Activated T-helper 2 cell treated with anti-CD3 and anti-CD28 coated beads, Interferon-gamma antibody, Interleukin-2, Interleukin-4, amounts not matched to agents 10 μg/mL and 5 μg/mL and 100 μg/mL, durations not matched to agents 14 hours and 24 hours and 36 hours (primary cell): ENCODE measurements around the gene DKK3. TPM values are rescaled to one million over a fixed set of nuclear protein-coding genes. Genes with fewer than 3 reads are reported as not detected.
A peak's percentile ranks its signal among the peaks of the same experiment; 100 is the strongest.

Experiments used
- DNase-seq: peaks from one replicate; pipeline ENCODE4 v3.0.0; 2021; ENCODE audit warnings: low spot score
- H3K27ac Mint-ChIP-seq: one replicate; pipeline ENCODE4 v1.8.0; 2021; ENCODE audit warnings: mixed read lengths
- H3K27me3 Mint-ChIP-seq: one replicate; pipeline ENCODE4 v1.8.0; 2021; ENCODE audit warnings: low read depth, mixed read lengths
- H3K36me3 Mint-ChIP-seq: one replicate; pipeline ENCODE4 v1.8.0; 2021; ENCODE audit warnings: low read depth, mixed read lengths
- H3K4me1 Mint-ChIP-seq: one replicate; pipeline ENCODE4 v1.8.0; 2021; ENCODE audit warnings: low read depth, mixed read lengths
- H3K4me3 Mint-ChIP-seq: one replicate; pipeline ENCODE4 v1.8.0; 2021; ENCODE audit warnings: low read depth, mild to moderate bottlenecking, moderate library complexity, mixed read lengths
- H3K9me3 Mint-ChIP-seq: one replicate; pipeline ENCODE4 v1.8.0; 2021; ENCODE audit warnings: mixed read lengths
- intact Hi-C: fragments of 100-400 bp; cut with micrococcal nuclease; formaldehyde crosslinking; loops from one replicate; pipeline ENCODE4 v1.15.1; 2023
- total RNA-seq: library from RNA; stranded (reverse); gene quantifications from 2 replicates; pipeline ENCODE4 v1.2.3, GENCODE V29; 2022

DKK3 gene
- total RNA-seq, 1 donor from 2014 or later, result not detected

- H3K9me3 Mint-ChIP-seq, result no peaks in the 10 kb centered on the region
- DNase-seq, result no peak
Observed at GRCh38 chr11:11963842-11964773, 44.3 kb downstream of the DKK3 start.

GRCh38 chr11:11963067-11963466, 45.4 kb downstream of the DKK3 start:
- H3K27me3 Mint-ChIP-seq, result peaks cover 11% of the 10 kb centered on the region
- H3K4me3 Mint-ChIP-seq, result no peak overlapping the region
- H3K36me3 Mint-ChIP-seq, result peaks cover 6% of the 10 kb centered on the region
- no peak for DNase-seq
- intact Hi-C loops, result no loop called here
- H3K27ac Mint-ChIP-seq, result no peak overlapping the region
- no peaks in the 10 kb centered on the region for H3K9me3 Mint-ChIP-seq
- H3K4me1 Mint-ChIP-seq, result peaks cover 41% of the 10 kb centered on the region

More at GRCh38 chr11:11963842-11964773, 44.3 kb downstream of the DKK3 start:
- Mint-ChIP-seq H3K4me3 (no peak overlapping the region), H3K36me3 (no peaks in the 10 kb centered on the region), H3K4me1 (peaks cover 34% of the 10 kb centered on the region), H3K27me3 (peaks cover 11% of the 10 kb centered on the region), H3K27ac (no peak overlapping the region)
- intact Hi-C loops, result no loop called here

- Mint-ChIP-seq H3K27ac (no peak overlapping the region), H3K4me3 (no peak overlapping the region), H3K4me1 (peaks cover 39% of the 10 kb centered on the region), H3K36me3 (peaks cover 11% of the 10 kb centered on the region), H3K9me3 (no peaks in the 10 kb centered on the region), H3K27me3 (peaks cover 11% of the 10 kb centered on the region)
- intact Hi-C loops, result no loop called here
- DNase-seq, result no peak
Observed at GRCh38 chr11:11961399-11962028, 46.9 kb downstream of the DKK3 start.

- peaks cover 20% of the 10 kb centered on the region for H3K36me3 Mint-ChIP-seq
Observed at GRCh38 chr11:11960687-11961086, 47.7 kb downstream of the DKK3 start.

GRCh38 chr11:11959601-11960000, 48.8 kb downstream of the DKK3 start:
- peaks cover 37% of the 10 kb centered on the region for H3K4me1 Mint-ChIP-seq
- no peaks in the 10 kb centered on the region for H3K9me3 Mint-ChIP-seq
- no peak for DNase-seq
- H3K4me3 Mint-ChIP-seq, result no peak overlapping the region
- H3K36me3 Mint-ChIP-seq, result peaks cover 28% of the 10 kb centered on the region
- H3K27ac Mint-ChIP-seq, result no peak overlapping the region
- intact Hi-C loops, result no loop called here
- H3K27me3 Mint-ChIP-seq, result peaks cover 8% of the 10 kb centered on the region

More at GRCh38 chr11:11960687-11961086, 47.7 kb downstream of the DKK3 start:
- Mint-ChIP-seq H3K27ac (peak overlapping the region; percentile 36), H3K9me3 (no peaks in the 10 kb centered on the region), H3K4me1 (peaks cover 37% of the 10 kb centered on the region), H3K27me3 (peaks cover 11% of the 10 kb centered on the region), H3K4me3 (no peak overlapping the region)
- intact Hi-C loops, result no loop called here
- peak; percentile 31 for DNase-seq

- intact Hi-C loops, result no loop called here
- H3K36me3 Mint-ChIP-seq, result peaks cover 35% of the 10 kb centered on the region
- no peak for DNase-seq
- H3K4me3 Mint-ChIP-seq, result no peak overlapping the region
- H3K27ac Mint-ChIP-seq, result no peak overlapping the region
- H3K4me1 Mint-ChIP-seq, result peaks cover 37% of the 10 kb centered on the region
- peaks cover 4% of the 10 kb centered on the region for H3K27me3 Mint-ChIP-seq
- H3K9me3 Mint-ChIP-seq, result no peaks in the 10 kb centered on the region
Observed at GRCh38 chr11:11958403-11959231, 49.8 kb downstream of the DKK3 start.

GRCh38 chr11:11956006-11956405, 52.4 kb downstream of the DKK3 start:
- Mint-ChIP-seq H3K36me3 (peaks cover 60% of the 10 kb centered on the region), H3K27ac (peak overlapping the region; percentile 39), H3K4me1 (peaks cover 24% of the 10 kb centered on the region), H3K9me3 (no peaks in the 10 kb centered on the region), H3K27me3 (no peaks in the 10 kb centered on the region), H3K4me3 (no peak overlapping the region)
- intact Hi-C loops, result no loop called here
- DNase-seq, result no peak

GRCh38 chr11:11952036-11952435, 56.4 kb downstream of the DKK3 start:
- Mint-ChIP-seq H3K4me3 (no peak overlapping the region), H3K36me3 (peaks cover 71% of the 10 kb centered on the region), H3K27me3 (no peaks in the 10 kb centered on the region), H3K4me1 (no peaks in the 10 kb centered on the region), H3K27ac (no peak overlapping the region), H3K9me3 (no peaks in the 10 kb centered on the region)
- DNase-seq, result no peak
- intact Hi-C loops, result no loop called here

GRCh38 chr11:11949482-11949881, 58.9 kb downstream of the DKK3 start:
- intact Hi-C loops, result no loop called here
- no peak for DNase-seq
- no peaks in the 10 kb centered on the region for H3K27me3 Mint-ChIP-seq
- no peaks in the 10 kb centered on the region for H3K9me3 Mint-ChIP-seq
- H3K4me1 Mint-ChIP-seq, result no peaks in the 10 kb centered on the region
- no peak overlapping the region for H3K27ac Mint-ChIP-seq
- H3K4me3 Mint-ChIP-seq, result no peak overlapping the region
- peaks cover 63% of the 10 kb centered on the region for H3K36me3 Mint-ChIP-seq

GRCh38 chr11:11948242-11948947, 60.0 kb downstream of the DKK3 start:
- intact Hi-C loops, result no loop called here
- H3K4me1 Mint-ChIP-seq, result no peaks in the 10 kb centered on the region
- H3K9me3 Mint-ChIP-seq, result no peaks in the 10 kb centered on the region
- H3K27ac Mint-ChIP-seq, result no peak overlapping the region
- no peak overlapping the region for H3K4me3 Mint-ChIP-seq
- H3K36me3 Mint-ChIP-seq, result peaks cover 63% of the 10 kb centered on the region
- no peak for DNase-seq
- H3K27me3 Mint-ChIP-seq, result no peaks in the 10 kb centered on the region

GRCh38 chr11:11947825-11948224, 60.6 kb downstream of the DKK3 start:
- DNase-seq, result no peak
- Mint-ChIP-seq H3K4me1 (no peaks in the 10 kb centered on the region), H3K9me3 (no peaks in the 10 kb centered on the region), H3K27ac (no peak overlapping the region), H3K4me3 (no peak overlapping the region), H3K27me3 (no peaks in the 10 kb centered on the region), H3K36me3 (peaks cover 61% of the 10 kb centered on the region)
- intact Hi-C loops, result no loop called here

- no peaks in the 10 kb centered on the region for H3K4me1 Mint-ChIP-seq
- no peaks in the 10 kb centered on the region for H3K27me3 Mint-ChIP-seq
- DNase-seq, result no peak
- no peaks in the 10 kb centered on the region for H3K9me3 Mint-ChIP-seq
- H3K27ac Mint-ChIP-seq, result no peak overlapping the region
- H3K4me3 Mint-ChIP-seq, result no peak overlapping the region
- intact Hi-C loops, result no loop called here
- H3K36me3 Mint-ChIP-seq, result peaks cover 59% of the 10 kb centered on the region
Observed at GRCh38 chr11:11946878-11947277, 61.5 kb downstream of the DKK3 start.
